Esophagus muscularis mucosa (tissue), 4 donors: ENCODE data around the gene GABRA5.

Experiments used
- CTCF ChIP-seq, 3 experiments: fragments of 200-600 bp in 2 of 3; fragments of 450-650 bp in 1 of 3; sonication (generic) in 2 of 3; IDR thresholded peaks; one replicate each; pipeline ENCODE4 v1.5.1; 2017 to 2019; ENCODE audit warnings: antibody characterized with exemption in 3 of 3, mild to moderate bottlenecking in 2 of 3, moderate library complexity in 1 of 3
- EP300 ChIP-seq: sonication (generic); formaldehyde crosslinking; IDR thresholded peaks from one replicate; pipeline ENCODE4 v1.6.1; 2017; ENCODE audit warnings: antibody characterized with exemption
- POLR2A ChIP-seq: fragments of 450-650 bp; IDR thresholded peaks from one replicate; pipeline ENCODE4 v1.6.1; 2017; ENCODE audit warnings: antibody characterized with exemption, moderate library complexity, mild to moderate bottlenecking, low read depth
- POLR2AphosphoS5 ChIP-seq, 2 donors: sonication (generic); formaldehyde crosslinking; IDR thresholded peaks; one replicate each; pipeline ENCODE4 v1.6.1; 2017; ENCODE audit warnings: antibody characterized with exemption in 2 of 2

- TF ChIP-seq POLR2A = no peak
- TF ChIP-seq CTCF (IDR thresholded peaks at IDR 0.05) = no peak
- TF ChIP-seq POLR2AphosphoS5 (IDR thresholded peaks at IDR 0.05) = no peak
- TF ChIP-seq EP300 = no peak
Measured at GRCh38 chr15:26943866-26944265, 77.0 kb downstream of the GABRA5 start.
